GM21619 (cell line): Measurements from ENCODE around the gene TBXA2R.

ENCODE experiments used
- ATAC-seq: cut with Tn5 transposase; IDR thresholded peaks from one replicate; pipeline ENCODE4 v1.9.1; 2021; ENCODE audit not compliant: unreplicated experiment

The TBXA2R gene

GRCh38 chr19:3620817-3621547, 14.3 kb upstream of the TBXA2R start:
- ATAC-seq: no peak

- ATAC-seq: no peak
These were observed 13.6 kb upstream of the TBXA2R start for GRCh38 chr19:3620145-3620816.

GRCh38 chr19:3619631-3620012, 12.9 kb upstream of the TBXA2R start:
- ATAC-seq: no peak

- no peak for ATAC-seq
These were observed 12.3 kb upstream of the TBXA2R start for GRCh38 chr19:3618811-3619630.

- ATAC-seq: no peak
These were observed 11.6 kb upstream of the TBXA2R start for GRCh38 chr19:3618144-3618810.

GRCh38 chr19:3617463-3617862, 10.8 kb upstream of the TBXA2R start:
- ATAC-seq: no peak

GRCh38 chr19:3615524-3616135, 9.0 kb upstream of the TBXA2R start:
- no peak for ATAC-seq

- ATAC-seq: no peak
These were observed 8.3 kb upstream of the TBXA2R start for GRCh38 chr19:3614858-3615505.

GRCh38 chr19:3613818-3614661, 7.4 kb upstream of the TBXA2R start:
- no peak for ATAC-seq

- ATAC-seq: no peak
These were observed 6.4 kb upstream of the TBXA2R start for GRCh38 chr19:3612901-3613741.

- no peak for ATAC-seq
These were observed 5.7 kb upstream of the TBXA2R start for GRCh38 chr19:3612330-3612729.

GRCh38 chr19:3611841-3612240, 5.2 kb upstream of the TBXA2R start:
- ATAC-seq: no peak

- no peak for ATAC-seq
These were observed 4.4 kb upstream of the TBXA2R start for GRCh38 chr19:3610745-3611717.

GRCh38 chr19:3609779-3610719, 3.4 kb upstream of the TBXA2R start:
- ATAC-seq: no peak

- ATAC-seq: no peak
These were observed 2.2 kb upstream of the TBXA2R start for GRCh38 chr19:3608750-3609322.

- no peak for ATAC-seq
These were observed 1.5 kb upstream of the TBXA2R start for GRCh38 chr19:3608079-3608641.
